Gastrocnemius medialis (tissue), 4 donors: ENCODE measurements around the gene SFMBT1.

Experiments used
- CTCF ChIP-seq, 5 experiments: fragments of 450-650 bp in 3 of 5; fragments of 200-600 bp in 2 of 5; sonication (generic) in 2 of 5; IDR thresholded peaks in 4 of 5; conservative IDR thresholded peaks in 1 of 5; 1 replicate in 4 of 5; 2 replicates in 1 of 5; pipeline ENCODE4 v1.5.1; 2016 to 2019; ENCODE audit warnings: antibody characterized with exemption in 5 of 5, mild to moderate bottlenecking in 3 of 5, moderate library complexity in 3 of 5
- POLR2A ChIP-seq, 2 donors: fragments of 450-650 bp; IDR thresholded peaks; one replicate each; pipeline ENCODE4 v1.6.1; 2017; ENCODE audit warnings: antibody characterized with exemption in 2 of 2, mild to moderate bottlenecking in 2 of 2, moderate library complexity in 2 of 2

- TF ChIP-seq CTCF (IDR thresholded peaks at IDR 0.05 in 4 of 5, conservative IDR thresholded peaks at IDR 0.05 in 1 of 5) (no peak), POLR2A (IDR thresholded peaks at IDR 0.05) (no peak)
Observed at GRCh38 chr3:52889901-52890300, 156.0 kb downstream of the SFMBT1 start.
